ENCODE data around the gene NFATC2IP.
"Not testable (repeated sequence)": the region's sequence is repeated elsewhere in the genome, so short reads cannot be mapped to it uniquely, and the experiment has no call there.

Gene NFATC2IP

GRCh38 chr16:28938721-28939120 is 12.0 kb upstream of the NFATC2IP start:
- Histone ChIP-seq H3K27me3 (ENCODE audit: insufficient read depth, low read length) (no peaks in the 10 kb centered on the region), H3K9ac (ENCODE audit: low read depth, low read length) (no peak overlapping the region), H3K36me3 (ENCODE audit: insufficient read depth, low read length) (no peaks in the 10 kb centered on the region), H3K9me3 (ENCODE audit: insufficient read depth, low read depth, low read length) (no peaks in the 10 kb centered on the region), H3K4me3 (ENCODE audit: low read length) (no peak overlapping the region), H3K27ac (ENCODE audit: low read depth, low read length) (no peak overlapping the region), H3K4me1 (ENCODE audit: insufficient read depth, low read length) (no peaks in the 10 kb centered on the region)
- 85% methylated on average over 7 of the region's 7 CpGs for WGBS

GRCh38 chr16:28939825-28940224 is 10.9 kb upstream of the NFATC2IP start:
- 93% methylated on average over 7 of the region's 7 CpGs for WGBS
- H3K27ac ChIP-seq (ENCODE audit: low read depth, low read length); H3K27me3 ChIP-seq (ENCODE audit: insufficient read depth, low read length); H3K4me1 ChIP-seq (ENCODE audit: insufficient read depth, low read length); H3K9me3 ChIP-seq (ENCODE audit: insufficient read depth, low read depth, low read length); H3K4me3 ChIP-seq (ENCODE audit: low read length); H3K36me3 ChIP-seq (ENCODE audit: insufficient read depth, low read length); H3K9ac ChIP-seq (ENCODE audit: low read depth, low read length): not testable (repeated sequence)

- H3K36me3 ChIP-seq (ENCODE audit: insufficient read depth, low read length), result no peaks in the 10 kb centered on the region
- no peak overlapping the region for H3K27ac ChIP-seq (ENCODE audit: low read depth, low read length)
- H3K9me3 ChIP-seq (ENCODE audit: insufficient read depth, low read depth, low read length), result no peaks in the 10 kb centered on the region
- no peak overlapping the region for H3K9ac ChIP-seq (ENCODE audit: low read depth, low read length)
- H3K27me3 ChIP-seq (ENCODE audit: insufficient read depth, low read length), result no peaks in the 10 kb centered on the region
- no peak overlapping the region for H3K4me3 ChIP-seq (ENCODE audit: low read length)
- no peaks in the 10 kb centered on the region for H3K4me1 ChIP-seq (ENCODE audit: insufficient read depth, low read length)
Measured at GRCh38 chr16:28943281-28943680, 7.5 kb upstream of the NFATC2IP start.

GRCh38 chr16:28946681-28947080 is 4.1 kb upstream of the NFATC2IP start:
- Histone ChIP-seq H3K9me3 (ENCODE audit: insufficient read depth, low read depth, low read length) (no peaks in the 10 kb centered on the region), H3K27me3 (ENCODE audit: insufficient read depth, low read length) (no peaks in the 10 kb centered on the region), H3K4me1 (ENCODE audit: insufficient read depth, low read length) (no peaks in the 10 kb centered on the region), H3K9ac (ENCODE audit: low read depth, low read length) (no peak overlapping the region), H3K36me3 (ENCODE audit: insufficient read depth, low read length) (no peaks in the 10 kb centered on the region), H3K4me3 (ENCODE audit: low read length) (no peak overlapping the region), H3K27ac (ENCODE audit: low read depth, low read length) (no peak overlapping the region)
- 91% methylated on average over 4 of the region's 4 CpGs for WGBS

- Histone ChIP-seq H3K27me3 (ENCODE audit: insufficient read depth, low read length) (no peaks in the 10 kb centered on the region), H3K4me3 (ENCODE audit: low read length) (peak overlapping the region; percentile 74), H3K36me3 (ENCODE audit: insufficient read depth, low read length) (peaks cover 39% of the 10 kb centered on the region), H3K9me3 (ENCODE audit: insufficient read depth, low read depth, low read length) (no peaks in the 10 kb centered on the region), H3K4me1 (ENCODE audit: insufficient read depth, low read length) (no peaks in the 10 kb centered on the region), H3K27ac (ENCODE audit: low read depth, low read length) (peak overlapping the region; percentile 80; the same call in 1 of the 2 replicates), H3K9ac (ENCODE audit: low read depth, low read length) (peak overlapping the region; percentile 83)
- WGBS, result 3% methylated on average over 17 of the region's 17 CpGs
Measured at GRCh38 chr16:28951410-28951943, 740 bp downstream of the NFATC2IP start.

GRCh38 chr16:28958216-28958615 is 7.5 kb downstream of the NFATC2IP start:
- 94% methylated on average over 9 of the region's 9 CpGs for WGBS
- Histone ChIP-seq H3K9me3 (ENCODE audit: insufficient read depth, low read depth, low read length) (no peaks in the 10 kb centered on the region), H3K27me3 (ENCODE audit: insufficient read depth, low read length) (no peaks in the 10 kb centered on the region), H3K4me3 (ENCODE audit: low read length) (no peak overlapping the region), H3K27ac (ENCODE audit: low read depth, low read length) (no peak overlapping the region), H3K9ac (ENCODE audit: low read depth, low read length) (no peak overlapping the region), H3K36me3 (ENCODE audit: insufficient read depth, low read length) (peaks cover 92% of the 10 kb centered on the region), H3K4me1 (ENCODE audit: insufficient read depth, low read length) (no peaks in the 10 kb centered on the region)

GRCh38 chr16:28958836-28959235 is 8.1 kb downstream of the NFATC2IP start:
- Histone ChIP-seq H3K4me1 (ENCODE audit: insufficient read depth, low read length) (no peaks in the 10 kb centered on the region), H3K9ac (ENCODE audit: low read depth, low read length) (no peak overlapping the region), H3K27me3 (ENCODE audit: insufficient read depth, low read length) (no peaks in the 10 kb centered on the region), H3K9me3 (ENCODE audit: insufficient read depth, low read depth, low read length) (no peaks in the 10 kb centered on the region), H3K4me3 (ENCODE audit: low read length) (no peak overlapping the region), H3K27ac (ENCODE audit: low read depth, low read length) (no peak overlapping the region), H3K36me3 (ENCODE audit: insufficient read depth, low read length) (peaks cover 92% of the 10 kb centered on the region)
- 92% methylated on average over 6 of the region's 6 CpGs for WGBS

- 96% methylated on average over 3 of the region's 3 CpGs for WGBS
- peaks cover 58% of the 10 kb centered on the region for H3K36me3 ChIP-seq (ENCODE audit: insufficient read depth, low read length)
Measured at GRCh38 chr16:28964072-28964471, 13.3 kb downstream of the NFATC2IP start.

GRCh38 chr16:28964496-28964895 is 13.8 kb downstream of the NFATC2IP start:
- H3K4me1 ChIP-seq (ENCODE audit: insufficient read depth, low read length), result no peaks in the 10 kb centered on the region
- H3K9ac ChIP-seq (ENCODE audit: low read depth, low read length), result no peak overlapping the region
- H3K9me3 ChIP-seq (ENCODE audit: insufficient read depth, low read depth, low read length), result no peaks in the 10 kb centered on the region
- peaks cover 54% of the 10 kb centered on the region for H3K36me3 ChIP-seq (ENCODE audit: insufficient read depth, low read length)
- H3K27me3 ChIP-seq (ENCODE audit: insufficient read depth, low read length), result no peaks in the 10 kb centered on the region
- H3K27ac ChIP-seq (ENCODE audit: low read depth, low read length), result no peak overlapping the region
- WGBS, result 97% methylated on average over 2 of the region's 2 CpGs
- no peak overlapping the region for H3K4me3 ChIP-seq (ENCODE audit: low read length)

More at GRCh38 chr16:28964072-28964471, 13.3 kb downstream of the NFATC2IP start:
- H3K9me3 ChIP-seq (ENCODE audit: insufficient read depth, low read depth, low read length), result no peaks in the 10 kb centered on the region
- H3K4me1 ChIP-seq (ENCODE audit: insufficient read depth, low read length), result no peaks in the 10 kb centered on the region
- H3K4me3 ChIP-seq (ENCODE audit: low read length), result no peak overlapping the region
- H3K27me3 ChIP-seq (ENCODE audit: insufficient read depth, low read length), result no peaks in the 10 kb centered on the region
- no peak overlapping the region for H3K9ac ChIP-seq (ENCODE audit: low read depth, low read length)
- H3K27ac ChIP-seq (ENCODE audit: low read depth, low read length), result no peak overlapping the region

GRCh38 chr16:28967156-28967555 is 16.4 kb downstream of the NFATC2IP start:
- Histone ChIP-seq H3K9ac (ENCODE audit: low read depth, low read length) (no peak overlapping the region), H3K36me3 (ENCODE audit: insufficient read depth, low read length) (peaks cover 31% of the 10 kb centered on the region), H3K27me3 (ENCODE audit: insufficient read depth, low read length) (no peaks in the 10 kb centered on the region), H3K4me1 (ENCODE audit: insufficient read depth, low read length) (no peaks in the 10 kb centered on the region), H3K9me3 (ENCODE audit: insufficient read depth, low read depth, low read length) (no peaks in the 10 kb centered on the region), H3K27ac (ENCODE audit: low read depth, low read length) (no peak overlapping the region), H3K4me3 (ENCODE audit: low read length) (no peak overlapping the region)
- 87% methylated on average over 4 of the region's 4 CpGs for whole genome bisulfite sequencing

- 92% methylated on average over 2 of the region's 2 CpGs for WGBS
- not testable (repeated sequence) for H3K27ac ChIP-seq (ENCODE audit: low read depth, low read length); H3K9ac ChIP-seq (ENCODE audit: low read depth, low read length)
Measured at GRCh38 chr16:28969696-28970095, 19.0 kb downstream of the NFATC2IP start.

GRCh38 chr16:28974007-28974436 is 23.3 kb downstream of the NFATC2IP start:
- no peaks in the 10 kb centered on the region for H3K4me1 ChIP-seq (ENCODE audit: insufficient read depth, low read length)
- 0 out of 2 replicates have a peak, but pooled peaks cover 8% of the 10 kb centered on the region for H3K36me3 ChIP-seq (ENCODE audit: insufficient read depth, low read length)
- H3K27me3 ChIP-seq (ENCODE audit: insufficient read depth, low read length), result no peaks in the 10 kb centered on the region
- peak overlapping the region; percentile 88 for H3K9ac ChIP-seq (ENCODE audit: low read depth, low read length)
- H3K27ac ChIP-seq (ENCODE audit: low read depth, low read length), result peak overlapping the region; percentile 77
- peak overlapping the region; percentile 97 for H3K4me3 ChIP-seq (ENCODE audit: low read length)
- under 1% methylated on average over 17 of the region's 17 CpGs for WGBS
- no peaks in the 10 kb centered on the region for H3K9me3 ChIP-seq (ENCODE audit: insufficient read depth, low read depth, low read length)

More at GRCh38 chr16:28969696-28970095, 19.0 kb downstream of the NFATC2IP start:
- not testable (repeated sequence) for H3K36me3 ChIP-seq (ENCODE audit: insufficient read depth, low read length); H3K4me3 ChIP-seq (ENCODE audit: low read length); H3K27me3 ChIP-seq (ENCODE audit: insufficient read depth, low read length); H3K9me3 ChIP-seq (ENCODE audit: insufficient read depth, low read depth, low read length); H3K4me1 ChIP-seq (ENCODE audit: insufficient read depth, low read length)
